HCT116 (cell line): ENCODE data around the gene CATSPER4. TPM values are rescaled to one million over a fixed set of nuclear protein-coding genes. Genes with fewer than 3 reads are reported as not detected.
A peak's percentile ranks its signal among the peaks of the same experiment; 100 is the strongest.

Source experiments
- ATAC-seq: fragments of 200-7000 bp; cut with Tn5 transposase; 2 replicates; pipeline ENCODE4 v1.9.1; 2020; ENCODE audit warnings: mild to moderate bottlenecking, moderate library complexity
- BruUV-seq: library from RNA; stranded (reverse); fragments of 400-500 nt; replicated peaks from 2 replicates; lab custom pipeline; 2021; lab: Mats Ljungman, UMichigan
- CTCF ChIA-PET: fragments of 300-600 bp; sonication (Branson Sonifier 250); formaldehyde crosslinking; loops from one replicate; lab custom pipeline; 2021; ENCODE audit warnings: antibody characterized with exemption; lab: Charles Lee
- POLR2A ChIA-PET: fragments of 300-600, 350-600 bp; sonication (Branson Sonifier 250); formaldehyde crosslinking; loops from one replicate; lab custom pipeline; 2021; ENCODE audit warnings: antibody characterized with exemption; lab: Charles Lee
- RAD21 ChIA-PET, 2 experiments: fragments of 300-600 bp; sonication (Branson Sonifier 250); formaldehyde crosslinking; loops; one replicate each; lab custom pipeline; 2023; ENCODE audit warnings: low total read pairs in 2 of 2; ENCODE audit not compliant: uncharacterized antibody in 2 of 2, unreplicated experiment in 2 of 2, low non-redundant PET in 1 of 2; lab: Charles Lee
- DNase-seq: peaks from one replicate; pipeline ENCODE4 v3.0.0-alpha.2; 2010; ENCODE audit warnings: low read depth, low spot score
- H2AFZ ChIP-seq: fragments of 200-600 bp; shearing (Covaris generic), sonication (generic); 2 replicates; pipeline ENCODE4 v1.6.1; 2017; ENCODE audit warnings: low read depth, mixed run types, mixed read lengths, antibody characterized with exemption, low read length; ENCODE audit not compliant: poor library complexity, severe bottlenecking
- H3K27ac ChIP-seq: 2 replicates; pipeline ENCODE4 v1.5.1; 2012; ENCODE audit warnings: low read depth, low read length
- H3K27me3 ChIP-seq: fragments of 200-600 bp; sonication (generic); 2 replicates; pipeline ENCODE4 v1.6.1; 2016; ENCODE audit warnings: mixed run types, low read length, mixed read lengths; ENCODE audit not compliant: insufficient read depth
- H3K36me3 ChIP-seq, 2 experiments: fragments of 200-500 bp in 1 of 2; fragments of 200-600 bp in 1 of 2; sonication (Bioruptor generic) in 1 of 2; sonication (generic) in 1 of 2; 2 replicates each; pipeline versions ENCODE4 v1.5.1 to v1.6.1; 2014 to 2016; ENCODE audit warnings: low read length in 2 of 2, inconsistent platforms in 1 of 2, mixed read lengths in 1 of 2, mixed run types in 1 of 2; ENCODE audit not compliant: insufficient read depth in 2 of 2, control insufficient read depth in 1 of 2
- H3K4me1 ChIP-seq, 2 experiments: fragments of 200-600 bp in 1 of 2; sonication (generic) in 1 of 2; 2 replicates each; pipeline versions ENCODE4 v1.5.1 to v1.6.1; 2012 to 2017; ENCODE audit warnings: low read length in 2 of 2, inconsistent platforms in 1 of 2, mild to moderate bottlenecking in 1 of 2, mixed read lengths in 1 of 2, mixed run types in 1 of 2, moderate library complexity in 1 of 2; ENCODE audit not compliant: insufficient read depth in 2 of 2, control insufficient read depth in 1 of 2
- H3K4me2 ChIP-seq: fragments of 200-600 bp; sonication (generic); 2 replicates; pipeline ENCODE4 v1.6.1; 2017; ENCODE audit warnings: mixed run types, low read length, mixed read lengths
- H3K4me3 ChIP-seq, 2 experiments: fragments of 200-600 bp in 1 of 2; sonication (generic) in 1 of 2; replicated peaks in 1 of 2; 2 replicates each; pipeline ENCODE4 v1.5.1; 2011 to 2016; ENCODE audit warnings: low read length in 2 of 2, control low read depth in 1 of 2, low read depth in 1 of 2, mild to moderate bottlenecking in 1 of 2, mixed read lengths in 1 of 2, mixed run types in 1 of 2
- H3K79me2 ChIP-seq: fragments of 200-600 bp; sonication (generic); 2 replicates; pipeline ENCODE4 v1.6.1; 2017; ENCODE audit warnings: mild to moderate bottlenecking, mixed run types, low read length, moderate library complexity, mixed read lengths; ENCODE audit not compliant: insufficient read depth
- H3K9ac ChIP-seq: fragments of 200-600 bp; sonication (generic); 2 replicates; pipeline ENCODE4 v1.6.1; 2016; ENCODE audit warnings: low read length, mixed read lengths
- H3K9me2 ChIP-seq: fragments of 200-600 bp; sonication (generic), shearing (Covaris generic); 2 replicates; pipeline ENCODE4 v1.6.1; 2017; ENCODE audit warnings: mixed run types, mild to moderate bottlenecking, moderate library complexity; ENCODE audit not compliant: insufficient read depth
- H3K9me3 ChIP-seq, 2 experiments: fragments of 200-500 bp in 1 of 2; fragments of 200-600 bp in 1 of 2; sonication (Bioruptor generic) in 1 of 2; sonication (generic) in 1 of 2; 2 replicates each; pipeline ENCODE4 v1.6.1; 2014 to 2017; ENCODE audit warnings: low read length in 2 of 2, mixed read lengths in 2 of 2, inconsistent platforms in 1 of 2, low read depth in 1 of 2, mild to moderate bottlenecking in 1 of 2, mixed run types in 1 of 2, moderate library complexity in 1 of 2; ENCODE audit not compliant: control insufficient read depth in 1 of 2, insufficient read depth in 1 of 2
- H4K20me1 ChIP-seq: fragments of 200-600 bp; sonication (generic), shearing (Covaris generic); 2 replicates; pipeline ENCODE4 v1.6.1; 2017; ENCODE audit warnings: mixed run types, mild to moderate bottlenecking, moderate library complexity; ENCODE audit not compliant: insufficient read depth
- CBX3 ChIP-seq: IDR thresholded peaks from 2 replicates; pipeline ENCODE4 v1.6.1; 2012; ENCODE audit warnings: low read depth
- EGR1 ChIP-seq: IDR thresholded peaks from 2 replicates; pipeline ENCODE4 v1.6.1; 2012; ENCODE audit warnings: low read depth
- EZH2phosphoT487 ChIP-seq: fragments of 200-600 bp; IDR thresholded peaks from 2 replicates; pipeline ENCODE4 v1.6.1; 2018; ENCODE audit warnings: antibody characterized with exemption, borderline replicate concordance
- JUND ChIP-seq: IDR thresholded peaks from 2 replicates; pipeline ENCODE4 v1.6.1; 2012
- POLR2A ChIP-seq: IDR thresholded peaks from 2 replicates; pipeline ENCODE4 v1.7.0; 2011; ENCODE audit warnings: borderline replicate concordance; ENCODE audit not compliant: insufficient read depth, insufficient read length; ENCODE audit errors: extremely low read depth
- POLR2AphosphoS5 ChIP-seq: IDR thresholded peaks from 2 replicates; pipeline ENCODE4 v1.6.1; 2011; ENCODE audit warnings: mild to moderate bottlenecking, low read depth, low read length, moderate library complexity
- SIN3A ChIP-seq: IDR thresholded peaks from 2 replicates; pipeline ENCODE4 v1.6.1; 2012; ENCODE audit warnings: low read depth
- SP1 ChIP-seq: IDR thresholded peaks from 2 replicates; pipeline ENCODE4 v1.6.1; 2012; ENCODE audit warnings: low read depth
- SRF ChIP-seq: IDR thresholded peaks from 2 replicates; pipeline ENCODE4 v1.6.1; 2012; ENCODE audit warnings: low read depth
- TCF7L2 ChIP-seq: IDR thresholded peaks from 2 replicates; pipeline ENCODE4 v1.7.0; 2011; ENCODE audit warnings: borderline replicate concordance, inconsistent platforms; ENCODE audit not compliant: insufficient read depth, insufficient read length; ENCODE audit errors: extremely low read depth
- YY1 ChIP-seq: IDR thresholded peaks from 2 replicates; pipeline ENCODE4 v1.6.1; 2011; ENCODE audit warnings: low read length, low read depth, moderate library complexity, mild to moderate bottlenecking; ENCODE audit not compliant: insufficient replicate concordance; ENCODE audit errors: extremely low read depth
- ZFX ChIP-seq: fragments of 450-650 bp; IDR thresholded peaks from 2 replicates; pipeline ENCODE4 v1.6.1; 2017
- ZNF274 ChIP-seq: fragments of 200-500 bp; sonication (Bioruptor generic); IDR thresholded peaks from 2 replicates; pipeline ENCODE4 v1.6.1; 2014; ENCODE audit warnings: mild to moderate bottlenecking, low read depth, low read length, inconsistent platforms
- intact Hi-C: fragments of 100-400 bp; cut with micrococcal nuclease; formaldehyde crosslinking; loops from 2 replicates; pipeline ENCODE4 v1.10.0; 2022
- total RNA-seq: library from RNA; stranded (reverse); gene quantifications from one replicate; pipeline ENCODE4 v1.2.1, GENCODE V29; 2021; ENCODE audit not compliant: unreplicated experiment
- TF ChIP-seq, protein P1 (sequence below): IDR thresholded peaks from 2 replicates; pipeline ENCODE4 v1.6.1; 2011; ENCODE audit warnings: mild to moderate bottlenecking, low read length, moderate library complexity; ENCODE audit not compliant: insufficient replicate concordance; ENCODE audit errors: extremely low read depth
- TF ChIP-seq, protein P2 (sequence below), 3 experiments: fragments of 200-600 bp in 1 of 3; sonication (generic) in 1 of 3; IDR thresholded peaks in 2 of 3; conservative IDR thresholded peaks in 1 of 3; 2 replicates each; pipeline ENCODE4 v1.5.1; 2012 to 2017; ENCODE audit warnings: low read depth in 2 of 3, low read length in 2 of 3, antibody characterized with exemption in 1 of 3, borderline replicate concordance in 1 of 3, control low read depth in 1 of 3, mild to moderate bottlenecking in 1 of 3, mixed read lengths in 1 of 3, mixed run types in 1 of 3, moderate library complexity in 1 of 3; ENCODE audit not compliant: insufficient read depth in 1 of 3

The CATSPER4 gene
- total RNA-seq, 1 experiment from 2014 or later, result not detected

DNA sequence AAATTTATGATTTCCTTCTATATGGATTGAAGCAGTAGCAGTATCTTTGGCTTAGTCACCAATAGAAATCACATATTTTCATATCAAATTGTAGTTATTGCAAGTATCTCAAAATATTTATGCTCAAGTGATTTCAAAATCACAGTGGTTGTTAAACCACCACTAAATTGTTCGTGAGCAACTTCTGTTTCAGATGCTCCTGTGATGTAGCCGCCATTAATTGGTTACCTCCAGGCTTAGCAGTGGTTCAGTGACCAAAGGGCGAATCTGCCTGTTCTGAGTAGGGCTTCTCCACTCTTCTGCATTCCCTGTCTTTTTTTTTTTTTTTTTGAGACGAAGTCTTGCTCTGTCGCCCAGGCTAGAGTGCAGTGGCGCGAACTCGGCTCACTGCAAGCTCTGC, 15.1 kb upstream of the CATSPER4 start:
- no peak overlapping the region for H2AFZ ChIP-seq
- ChIA-PET CTCF (interaction anchor here (1.3 kb wide), 1 partner anchor 52 kb away, joined by 3 read pairs; no protein-coding TSS in a partner anchor), RAD21 (no interaction called here), POLR2A (interaction anchor here (2.8 kb wide), 1 partner anchor 59 kb away, joined by 7 read pairs; the partner anchor contains the start of gene CEP85)
- intact Hi-C loops, result loop anchor here (5.0 kb wide), 1 partner anchor 57 kb away; the partner anchor contains the start of gene CEP85
- no peaks in the 10 kb centered on the region for H4K20me1 ChIP-seq
- H3K9me3 ChIP-seq, result no peaks in the 10 kb centered on the region
- no peaks in the 10 kb centered on the region for H3K9me2 ChIP-seq
- no peaks in the 10 kb centered on the region for H3K27me3 ChIP-seq
- ATAC-seq (no peak), DNase-seq (no peak)
- TF ChIP-seq ZNF274, result no peak
- TF ChIP-seq EZH2phosphoT487, result no peak
- TF ChIP-seq, protein P1, sequence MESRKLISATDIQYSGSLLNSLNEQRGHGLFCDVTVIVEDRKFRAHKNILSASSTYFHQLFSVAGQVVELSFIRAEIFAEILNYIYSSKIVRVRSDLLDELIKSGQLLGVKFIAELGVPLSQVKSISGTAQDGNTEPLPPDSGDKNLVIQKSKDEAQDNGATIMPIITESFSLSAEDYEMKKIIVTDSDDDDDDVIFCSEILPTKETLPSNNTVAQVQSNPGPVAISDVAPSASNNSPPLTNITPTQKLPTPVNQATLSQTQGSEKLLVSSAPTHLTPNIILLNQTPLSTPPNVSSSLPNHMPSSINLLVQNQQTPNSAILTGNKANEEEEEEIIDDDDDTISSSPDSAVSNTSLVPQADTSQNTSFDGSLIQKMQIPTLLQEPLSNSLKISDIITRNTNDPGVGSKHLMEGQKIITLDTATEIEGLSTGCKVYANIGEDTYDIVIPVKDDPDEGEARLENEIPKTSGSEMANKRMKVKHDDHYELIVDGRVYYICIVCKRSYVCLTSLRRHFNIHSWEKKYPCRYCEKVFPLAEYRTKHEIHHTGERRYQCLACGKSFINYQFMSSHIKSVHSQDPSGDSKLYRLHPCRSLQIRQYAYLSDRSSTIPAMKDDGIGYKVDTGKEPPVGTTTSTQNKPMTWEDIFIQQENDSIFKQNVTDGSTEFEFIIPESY, result no peak
- no peak overlapping the region for H3K4me2 ChIP-seq
- H3K27ac ChIP-seq, result no peak overlapping the region
- no peaks in the 10 kb centered on the region; a peak in 1 of 4 replicates for H3K36me3 ChIP-seq
- peaks cover 15 to 34% of the 10 kb centered on the region in 2 experiments for H3K4me1 ChIP-seq
- H3K79me2 ChIP-seq, result peaks cover 20% of the 10 kb centered on the region
- no TSS peak for BruUV-seq
- H3K4me3 ChIP-seq, result no peak overlapping the region
- no peak overlapping the region for H3K9ac ChIP-seq

DNA sequence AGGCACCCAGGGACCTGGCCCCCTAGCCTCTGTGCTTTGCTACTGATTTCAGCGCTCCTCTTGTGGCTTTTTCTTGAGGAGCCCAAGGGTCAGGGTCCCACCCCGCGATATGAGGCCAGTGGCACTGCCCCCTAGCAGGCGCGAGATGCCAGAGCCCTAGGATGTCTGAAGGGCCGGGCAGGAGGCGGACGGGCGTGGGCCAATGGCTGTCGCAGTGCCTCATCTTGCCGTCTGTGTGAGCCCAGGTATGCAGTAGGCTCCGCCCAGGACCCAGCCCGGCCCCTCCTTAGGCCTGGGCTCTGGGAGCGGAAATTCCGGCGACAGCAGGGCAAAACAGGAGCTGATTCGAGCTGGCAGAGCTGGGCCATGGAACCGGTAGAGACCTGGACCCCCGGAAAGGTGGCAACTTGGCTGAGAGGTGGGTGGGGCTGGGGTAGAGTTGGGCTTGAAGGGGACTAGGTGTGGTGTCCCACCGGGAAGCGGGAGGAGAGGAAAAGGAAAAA, 13.2 kb upstream of the CATSPER4 start, which contains the start of gene CNKSR1:
TSS of gene CNKSR1 (plus strand) at position 310 of the 503 bp plus-strand sequence. CDS start at position 367, 57 bp downstream.
- TF ChIP-seq JUND (no peak), YY1 (peak; percentile 69), POLR2A (peak; percentile 63), ZFX (0 out of 2 replicates have a peak, but pooled peaks have one; percentile 24), SRF (no peak), TCF7L2 (peak; percentile 39), SP1 (0 out of 2 replicates have a peak, but pooled peaks have one; percentile 15), CBX3 (no peak), EZH2phosphoT487 (no peak), POLR2AphosphoS5 (peak; percentile 92), SIN3A (peak; percentile 36; the same call in 1 of the 2 replicates), EGR1 (no peak)
- TF ChIP-seq, protein P2, sequence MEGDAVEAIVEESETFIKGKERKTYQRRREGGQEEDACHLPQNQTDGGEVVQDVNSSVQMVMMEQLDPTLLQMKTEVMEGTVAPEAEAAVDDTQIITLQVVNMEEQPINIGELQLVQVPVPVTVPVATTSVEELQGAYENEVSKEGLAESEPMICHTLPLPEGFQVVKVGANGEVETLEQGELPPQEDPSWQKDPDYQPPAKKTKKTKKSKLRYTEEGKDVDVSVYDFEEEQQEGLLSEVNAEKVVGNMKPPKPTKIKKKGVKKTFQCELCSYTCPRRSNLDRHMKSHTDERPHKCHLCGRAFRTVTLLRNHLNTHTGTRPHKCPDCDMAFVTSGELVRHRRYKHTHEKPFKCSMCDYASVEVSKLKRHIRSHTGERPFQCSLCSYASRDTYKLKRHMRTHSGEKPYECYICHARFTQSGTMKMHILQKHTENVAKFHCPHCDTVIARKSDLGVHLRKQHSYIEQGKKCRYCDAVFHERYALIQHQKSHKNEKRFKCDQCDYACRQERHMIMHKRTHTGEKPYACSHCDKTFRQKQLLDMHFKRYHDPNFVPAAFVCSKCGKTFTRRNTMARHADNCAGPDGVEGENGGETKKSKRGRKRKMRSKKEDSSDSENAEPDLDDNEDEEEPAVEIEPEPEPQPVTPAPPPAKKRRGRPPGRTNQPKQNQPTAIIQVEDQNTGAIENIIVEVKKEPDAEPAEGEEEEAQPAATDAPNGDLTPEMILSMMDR (IDR thresholded peaks at IDR 0.05 in 2 of 3, conservative IDR thresholded peaks at IDR 0.05 in 1 of 3; ENCODE audit: borderline replicate concordance in 1 of 3, insufficient read depth in 1 of 3, low read depth in 2 of 3, low read length in 2 of 3), result peak; percentile 20 to 71 (median 61); a peak in 5 of 6 replicates
- TF ChIP-seq, all 23 proteins: peak for 8
- Histone ChIP-seq H3K9me2 (no peaks in the 10 kb centered on the region), H3K79me2 (peaks cover 7% of the 10 kb centered on the region; the same call in 1 of the 2 replicates), H3K27me3 (no peaks in the 10 kb centered on the region), H3K4me2 (peak within 1 kb of the TSS; percentile 92), H3K36me3 (no peaks in the 10 kb centered on the region; a peak in 1 of 4 replicates), H3K9ac (peak within 1 kb of the TSS; percentile 74), H2AFZ (no peak within 1 kb of the TSS), H3K4me3 (peak within 1 kb of the TSS; percentile 65 to 72), H4K20me1 (no peaks in the 10 kb centered on the region), H3K4me1 (peaks cover 11 to 25% of the 10 kb centered on the region in 2 experiments), H3K27ac (peak within 1 kb of the TSS; percentile 46), H3K9me3 (no peaks in the 10 kb centered on the region)
- no TSS peak for BruUV-seq
- DNase-seq (peak; percentile 84), ATAC-seq (peak; percentile 100)
- ChIA-PET CTCF (interaction anchor here (0.6 to 2.8 kb wide), 9 partner anchors 12 to 282 kb away, joined by 3 to 18 read pairs (median 3); partner anchors contain the start of genes CATSPER4 and CEP85), RAD21 (interaction anchor here in 1 of 2 experiments (0.7 kb wide), 1 partner anchor 72 kb away, joined by 3 read pairs; no protein-coding TSS in a partner anchor), POLR2A (interaction anchor here (1.3 to 2.8 kb wide), 2 partner anchors 10 to 57 kb away, joined by 6 to 7 read pairs; partner anchors contain the start of gene CEP85)
- intact Hi-C loops, result loop anchor here (5.0 kb wide), 1 partner anchor 55 kb away; the partner anchor contains the start of gene CEP85
